Mesendoderm (in vitro differentiated cells): Measurements from ENCODE around the gene HOXC5. TPM values are rescaled to one million over a fixed set of nuclear protein-coding genes. Genes with fewer than 3 reads are reported as not detected.

Source experiments
- DNase-seq: peaks from one replicate; pipeline ENCODE4 v3.0.0; 2013
- H2AK5ac ChIP-seq: 2 replicates; pipeline ENCODE4 v1.6.1; 2013; ENCODE audit warnings: low read length, inconsistent platforms
- H2BK120ac ChIP-seq: 2 replicates; pipeline ENCODE4 v1.6.1; 2013; ENCODE audit warnings: low read depth, mild to moderate bottlenecking, low read length, moderate library complexity, mixed read lengths
- H2BK15ac ChIP-seq: replicated peaks from 2 replicates; pipeline ENCODE4 v1.6.1; 2013; ENCODE audit warnings: low read depth, mild to moderate bottlenecking, moderate library complexity
- H2BK5ac ChIP-seq: 2 replicates; pipeline ENCODE4 v1.6.1; 2013; ENCODE audit warnings: low read length, inconsistent platforms
- H3K18ac ChIP-seq: 2 replicates; pipeline ENCODE4 v1.6.1; 2013; ENCODE audit warnings: mild to moderate bottlenecking, low read length, mixed read lengths
- H3K23ac ChIP-seq: one replicate; pipeline ENCODE4 v1.6.1; 2013; ENCODE audit warnings: low read length
- H3K27ac ChIP-seq: 2 replicates; pipeline ENCODE4 v1.5.1; 2013; ENCODE audit warnings: low read depth, mild to moderate bottlenecking, inconsistent platforms, low read length, moderate library complexity
- H3K27me3 ChIP-seq: 2 replicates; pipeline ENCODE4 v1.6.1; 2013; ENCODE audit warnings: low read length, control low read depth, mild to moderate bottlenecking, inconsistent platforms; ENCODE audit not compliant: insufficient read depth, poor library complexity
- H3K36me3 ChIP-seq: 2 replicates; pipeline ENCODE4 v1.6.1; 2013; ENCODE audit warnings: low read length, inconsistent platforms; ENCODE audit not compliant: control insufficient read depth, insufficient read depth
- H3K4ac ChIP-seq: one replicate; pipeline ENCODE4 v1.6.1; 2013; ENCODE audit warnings: low read depth, mild to moderate bottlenecking, low read length, moderate library complexity
- H3K4me1 ChIP-seq: 2 replicates; pipeline ENCODE4 v1.6.1; 2013; ENCODE audit warnings: low read depth, low read length, inconsistent platforms; ENCODE audit not compliant: control insufficient read depth
- H3K4me2 ChIP-seq: 2 replicates; pipeline ENCODE4 v1.6.1; 2013; ENCODE audit warnings: low read length
- H3K4me3 ChIP-seq: 2 replicates; pipeline ENCODE4 v1.5.1; 2013; ENCODE audit warnings: mild to moderate bottlenecking, low read length
- H3K56ac ChIP-seq: one replicate; pipeline ENCODE4 v1.6.1; 2013; ENCODE audit warnings: low read length
- H3K79me1 ChIP-seq: 2 replicates; pipeline ENCODE4 v1.6.1; 2013; ENCODE audit warnings: low read length, inconsistent platforms
- H3K79me2 ChIP-seq: 2 replicates; pipeline ENCODE4 v1.6.1; 2013; ENCODE audit warnings: mild to moderate bottlenecking, low read length; ENCODE audit not compliant: control insufficient read depth, insufficient read depth
- H3K9ac ChIP-seq: 2 replicates; pipeline ENCODE4 v1.6.1; 2013; ENCODE audit warnings: low read length, inconsistent platforms
- H4K5ac ChIP-seq: one replicate; pipeline ENCODE4 v1.6.1; 2013; ENCODE audit warnings: low read length
- H4K8ac ChIP-seq: one replicate; pipeline ENCODE4 v1.6.1; 2013; ENCODE audit warnings: low read depth, mild to moderate bottlenecking, control low read depth, low read length, moderate library complexity
- WGBS: extraction: QIAGEN DNeasy Blood & Tissue Kit; methylation state at CpG from one replicate; pipeline ENCODE4 v1.1.7; 2013; ENCODE audit warnings: low lambda C conversion rate, missing lambda C conversion rate; ENCODE audit not compliant: insufficient coverage; ENCODE audit errors: extremely low coverage; 5-methylcytosine and 5-hydroxymethylcytosine counted together
- small RNA-seq: library from polyadenylated mRNA; stranded (forward); fragments of <200 nt; extraction: miRNeasy Mini kit (QIAGEN cat#:217004); gene quantifications from one replicate; pipeline ENCODE3, GENCODE V24; 2013; ENCODE audit not compliant: insufficient read depth

The HOXC5 gene

GRCh38 chr12:54082397-54082892 lies 49.6 kb downstream of the HOXC5 start:
- H3K4me1 ChIP-seq = no peaks in the 10 kb centered on the region
- H2BK15ac ChIP-seq = no peak overlapping the region
- H3K9ac ChIP-seq = no peak overlapping the region
- H3K4ac ChIP-seq = no peak overlapping the region
- H2BK120ac ChIP-seq = no peak overlapping the region
- no peak for DNase-seq
- peaks cover 35% of the 10 kb centered on the region for H3K27me3 ChIP-seq
- H2AK5ac ChIP-seq = no peak overlapping the region
- H3K27ac ChIP-seq = no peak overlapping the region
- H3K79me1 ChIP-seq = no peaks in the 10 kb centered on the region
- no CpG with 5 or more reads among the region's 36 CpGs for WGBS
- H3K4me2 ChIP-seq = no peak overlapping the region
- H4K5ac ChIP-seq = no peak overlapping the region
- H2BK5ac ChIP-seq = no peak overlapping the region
- H3K18ac ChIP-seq = no peak overlapping the region
- no peak overlapping the region for H3K56ac ChIP-seq
- no peak overlapping the region for H4K8ac ChIP-seq
- H3K79me2 ChIP-seq = no peaks in the 10 kb centered on the region
- H3K23ac ChIP-seq = no peak overlapping the region
- H3K4me3 ChIP-seq = no peak overlapping the region
- no peaks in the 10 kb centered on the region for H3K36me3 ChIP-seq

Small RNA genes within 50 kb of the gene (small RNA-seq; reads per million reads assigned to genes)
- gene HOXC5 (not detected), gene MIR196A2 (1.3 reads per million), gene MIR615 (not detected)
